Measurements from ENCODE around the gene FAM9B.
"Not testable (repeated sequence)": the region's sequence is repeated elsewhere in the genome, so short reads cannot be mapped to it uniquely, and the experiment has no call there.

Gene FAM9B

DNA sequence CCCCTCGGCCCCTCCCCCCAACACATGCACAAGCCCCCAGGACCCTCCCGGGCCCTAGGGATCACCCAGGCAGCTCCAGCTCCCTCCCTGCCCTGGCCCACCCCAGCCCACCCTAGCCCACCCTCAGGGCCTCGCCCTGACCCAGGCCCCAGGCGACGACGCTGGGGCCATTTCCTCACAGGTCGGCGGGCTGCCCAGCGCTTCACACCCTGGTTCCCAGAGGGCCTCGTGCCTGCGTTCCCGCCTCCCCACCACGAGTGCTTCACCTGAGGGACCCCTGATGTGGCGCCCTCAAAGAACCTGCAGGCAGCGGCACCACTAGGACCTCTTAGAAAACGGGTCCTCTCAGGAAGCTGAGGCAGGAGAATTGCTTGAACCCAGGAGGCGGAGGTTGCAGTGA lies 341 bp downstream of the FAM9B start:
- H3K27me3 ChIP-seq (replicated peaks in 2 of 5; ENCODE audit: control insufficient read depth in 4 of 5, insufficient read depth in 5 of 5, low read length in 4 of 5), result no peaks in the 10 kb centered on the region
- no peaks in the 10 kb centered on the region for H3K9me3 ChIP-seq (ENCODE audit: control extremely low read depth in 1 of 5, control insufficient read depth in 4 of 5, insufficient read depth in 2 of 5, low read depth in 1 of 5, low read length in 4 of 5)
- no peaks in the 10 kb centered on the region for H3K4me1 ChIP-seq (ENCODE audit: control extremely low read depth in 1 of 4, control insufficient read depth in 4 of 4, insufficient read depth in 4 of 4, low read length in 3 of 4)
- H3K36me3 ChIP-seq (ENCODE audit: control insufficient read depth in 4 of 4, insufficient read depth in 4 of 4, low read length in 3 of 4), result no peaks in the 10 kb centered on the region
- WGBS (ENCODE audit: insufficient coverage), result 88% methylated on average over 14 of the region's 17 CpGs
- DNase-seq, result no peak
- POLR2A ChIA-PET, result no interaction called here
- H3K4me3 ChIP-seq (ENCODE audit: control insufficient read depth in 1 of 7, extremely low read depth in 1 of 7, insufficient read depth in 4 of 7, low read depth in 2 of 7, low read length in 6 of 7), result no peak overlapping the region
- CTCF ChIA-PET, result no interaction called here
- H3K27ac ChIP-seq (ENCODE audit: insufficient read depth in 1 of 2, low read depth in 1 of 2, low read length in 2 of 2, poor library complexity in 1 of 2, severe bottlenecking in 2 of 2), result no peak overlapping the region

GRCh38 chrX:9033179-9033578 lies 748 bp downstream of the FAM9B start:
- CTCF ChIA-PET, result no interaction called here
- WGBS (ENCODE audit: insufficient coverage), result 89% methylated on average over 10 of the region's 17 CpGs
- no peaks in the 10 kb centered on the region for H3K9me3 ChIP-seq (ENCODE audit: control extremely low read depth in 1 of 5, control insufficient read depth in 4 of 5, insufficient read depth in 2 of 5, low read depth in 1 of 5, low read length in 4 of 5)
- no peaks in the 10 kb centered on the region for H3K4me1 ChIP-seq (ENCODE audit: control extremely low read depth in 1 of 4, control insufficient read depth in 4 of 4, insufficient read depth in 4 of 4, low read length in 3 of 4)
- no peak for DNase-seq
- POLR2A ChIA-PET, result no interaction called here
- H3K36me3 ChIP-seq (ENCODE audit: control insufficient read depth in 4 of 4, insufficient read depth in 4 of 4, low read length in 3 of 4), result no peaks in the 10 kb centered on the region
- no peak overlapping the region for H3K27ac ChIP-seq (ENCODE audit: insufficient read depth in 1 of 2, low read depth in 1 of 2, low read length in 2 of 2, poor library complexity in 1 of 2, severe bottlenecking in 2 of 2)
- no peak overlapping the region for H3K4me3 ChIP-seq (ENCODE audit: control insufficient read depth in 1 of 7, extremely low read depth in 1 of 7, insufficient read depth in 4 of 7, low read depth in 2 of 7, low read length in 6 of 7)
- H3K27me3 ChIP-seq (replicated peaks in 2 of 5; ENCODE audit: control insufficient read depth in 4 of 5, insufficient read depth in 5 of 5, low read length in 4 of 5), result no peaks in the 10 kb centered on the region

DNA sequence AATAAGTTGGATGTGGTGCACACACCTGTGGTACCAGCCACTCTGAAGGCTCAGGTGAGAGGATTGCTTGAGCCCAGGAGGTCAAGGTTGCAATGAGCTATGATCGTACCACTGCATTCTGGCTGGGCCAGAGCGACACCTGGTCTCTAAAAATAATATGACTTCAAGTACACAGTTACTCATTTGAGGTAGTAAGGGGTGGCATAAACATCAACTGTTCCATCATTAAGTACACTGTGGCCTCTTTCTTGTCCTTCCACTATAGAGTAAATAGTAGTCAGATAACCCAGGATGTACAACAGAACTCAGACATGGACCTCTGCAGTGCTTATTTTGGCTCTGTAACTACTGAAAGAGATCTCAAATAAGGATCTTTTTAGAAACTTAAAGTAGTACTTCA lies 10.6 kb downstream of the FAM9B start:
- WGBS (ENCODE audit: insufficient coverage), result 100% methylated on average over 1 of the region's 2 CpGs
- Histone ChIP-seq H3K27ac (ENCODE audit: insufficient read depth in 1 of 2, low read depth in 1 of 2, low read length in 2 of 2, poor library complexity in 1 of 2, severe bottlenecking in 2 of 2) (no peak overlapping the region), H3K4me3 (ENCODE audit: control insufficient read depth in 1 of 7, extremely low read depth in 1 of 7, insufficient read depth in 4 of 7, low read depth in 2 of 7, low read length in 6 of 7) (no peak overlapping the region), H3K4me1 (ENCODE audit: control extremely low read depth in 1 of 4, control insufficient read depth in 4 of 4, insufficient read depth in 4 of 4, low read length in 3 of 4) (no peaks in the 10 kb centered on the region), H3K27me3 (replicated peaks in 2 of 5; ENCODE audit: control insufficient read depth in 4 of 5, insufficient read depth in 5 of 5, low read length in 4 of 5) (no peaks in the 10 kb centered on the region), H3K9me3 (ENCODE audit: control extremely low read depth in 1 of 5, control insufficient read depth in 4 of 5, insufficient read depth in 2 of 5, low read depth in 1 of 5, low read length in 4 of 5) (no peaks in the 10 kb centered on the region), H3K36me3 (ENCODE audit: control insufficient read depth in 4 of 4, insufficient read depth in 4 of 4, low read length in 3 of 4) (no peaks in the 10 kb centered on the region)
- ChIA-PET POLR2A (no interaction called here), CTCF (no interaction called here)
- peak in 1 of 3 donors; percentile 1 for DNase-seq

GRCh38 chrX:9019151-9019550 lies 14.8 kb downstream of the FAM9B start:
- H3K27ac ChIP-seq (ENCODE audit: insufficient read depth in 1 of 2, low read depth in 1 of 2, low read length in 2 of 2, poor library complexity in 1 of 2, severe bottlenecking in 2 of 2), result no peak overlapping the region
- no peaks in the 10 kb centered on the region for H3K4me1 ChIP-seq (ENCODE audit: control extremely low read depth in 1 of 4, control insufficient read depth in 4 of 4, insufficient read depth in 4 of 4, low read length in 3 of 4)
- H3K27me3 ChIP-seq (replicated peaks in 2 of 5; ENCODE audit: control insufficient read depth in 4 of 5, insufficient read depth in 5 of 5, low read length in 4 of 5), result no peaks in the 10 kb centered on the region
- no peak overlapping the region for H3K4me3 ChIP-seq (ENCODE audit: control insufficient read depth in 1 of 7, extremely low read depth in 1 of 7, insufficient read depth in 4 of 7, low read depth in 2 of 7, low read length in 6 of 7)
- DNase-seq, result no peak
- ChIA-PET POLR2A (no interaction called here), CTCF (no interaction called here)
- H3K36me3 ChIP-seq (ENCODE audit: control insufficient read depth in 4 of 4, insufficient read depth in 4 of 4, low read length in 3 of 4), result no peaks in the 10 kb centered on the region
- no peaks in the 10 kb centered on the region for H3K9me3 ChIP-seq (ENCODE audit: control extremely low read depth in 1 of 5, control insufficient read depth in 4 of 5, insufficient read depth in 2 of 5, low read depth in 1 of 5, low read length in 4 of 5)
- WGBS (ENCODE audit: insufficient coverage), result no CpG with 5 or more reads among the region's 2 CpGs

GRCh38 chrX:9018332-9018731 lies 15.6 kb downstream of the FAM9B start:
- 92% methylated on average over 5 of the region's 5 CpGs for WGBS (ENCODE audit: insufficient coverage)
- H3K27me3 ChIP-seq (replicated peaks in 2 of 5; ENCODE audit: control insufficient read depth in 4 of 5, insufficient read depth in 5 of 5, low read length in 4 of 5); H3K36me3 ChIP-seq (ENCODE audit: control insufficient read depth in 4 of 4, insufficient read depth in 4 of 4, low read length in 3 of 4); CTCF ChIA-PET; POLR2A ChIA-PET; H3K9me3 ChIP-seq (ENCODE audit: control extremely low read depth in 1 of 5, control insufficient read depth in 4 of 5, insufficient read depth in 2 of 5, low read depth in 1 of 5, low read length in 4 of 5); DNase-seq; H3K27ac ChIP-seq (ENCODE audit: insufficient read depth in 1 of 2, low read depth in 1 of 2, low read length in 2 of 2, poor library complexity in 1 of 2, severe bottlenecking in 2 of 2); H3K4me1 ChIP-seq (ENCODE audit: control extremely low read depth in 1 of 4, control insufficient read depth in 4 of 4, insufficient read depth in 4 of 4, low read length in 3 of 4); H3K4me3 ChIP-seq (ENCODE audit: control insufficient read depth in 1 of 7, extremely low read depth in 1 of 7, insufficient read depth in 4 of 7, low read depth in 2 of 7, low read length in 6 of 7): not testable (repeated sequence)

GRCh38 chrX:9003041-9003440 lies 30.9 kb downstream of the FAM9B start:
- WGBS (ENCODE audit: insufficient coverage), result 80% methylated on average over 3 of the region's 3 CpGs
- H3K36me3 ChIP-seq (ENCODE audit: control insufficient read depth in 4 of 4, insufficient read depth in 4 of 4, low read length in 3 of 4), result no peaks in the 10 kb centered on the region
- H3K4me1 ChIP-seq (ENCODE audit: control extremely low read depth in 1 of 4, control insufficient read depth in 4 of 4, insufficient read depth in 4 of 4, low read length in 3 of 4), result no peaks in the 10 kb centered on the region
- DNase-seq, result no peak
- no peak overlapping the region for H3K4me3 ChIP-seq (ENCODE audit: control insufficient read depth in 1 of 7, extremely low read depth in 1 of 7, insufficient read depth in 4 of 7, low read depth in 2 of 7, low read length in 6 of 7)
- H3K9me3 ChIP-seq (ENCODE audit: control extremely low read depth in 1 of 5, control insufficient read depth in 4 of 5, insufficient read depth in 2 of 5, low read depth in 1 of 5, low read length in 4 of 5), result peaks cover 0 to 4% (median 0%) of the 10 kb centered on the region in 5 experiments
- no peaks in the 10 kb centered on the region for H3K27me3 ChIP-seq (replicated peaks in 2 of 5; ENCODE audit: control insufficient read depth in 4 of 5, insufficient read depth in 5 of 5, low read length in 4 of 5)
- CTCF ChIA-PET, result no interaction called here
- POLR2A ChIA-PET, result no interaction called here
- no peak overlapping the region for H3K27ac ChIP-seq (ENCODE audit: insufficient read depth in 1 of 2, low read depth in 1 of 2, low read length in 2 of 2, poor library complexity in 1 of 2, severe bottlenecking in 2 of 2)

DNA sequence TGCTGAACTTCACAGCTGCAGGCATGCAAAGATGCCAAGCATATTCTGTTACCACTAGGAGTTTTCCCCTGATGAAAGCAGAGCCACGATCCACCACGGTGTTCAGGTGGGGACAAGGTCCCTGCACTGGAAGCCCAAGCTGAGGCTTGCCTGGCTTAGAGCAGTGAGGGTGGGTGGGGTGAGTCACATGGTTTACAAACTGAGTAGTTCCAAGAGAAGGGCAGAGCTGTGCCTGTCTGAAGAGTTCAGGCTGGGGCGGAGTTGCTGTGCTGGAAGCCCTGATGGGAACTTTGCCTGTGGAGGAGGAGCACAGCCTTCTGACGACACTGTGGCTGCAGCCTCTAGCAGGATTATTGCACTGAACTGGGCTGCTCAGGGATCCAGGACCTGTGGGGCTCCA lies 45.5 kb downstream of the FAM9B start:
- no peaks in the 10 kb centered on the region for H3K4me1 ChIP-seq (ENCODE audit: control extremely low read depth in 1 of 4, control insufficient read depth in 4 of 4, insufficient read depth in 4 of 4, low read length in 3 of 4)
- no peak overlapping the region for H3K27ac ChIP-seq (ENCODE audit: insufficient read depth in 1 of 2, low read depth in 1 of 2, low read length in 2 of 2, poor library complexity in 1 of 2, severe bottlenecking in 2 of 2)
- WGBS (ENCODE audit: insufficient coverage), result 76% methylated on average over 4 of the region's 4 CpGs
- ChIA-PET CTCF (no interaction called here), POLR2A (no interaction called here)
- H3K27me3 ChIP-seq (replicated peaks in 2 of 5; ENCODE audit: control insufficient read depth in 4 of 5, insufficient read depth in 5 of 5, low read length in 4 of 5), result no peaks in the 10 kb centered on the region
- no peak for DNase-seq
- no peak overlapping the region for H3K4me3 ChIP-seq (ENCODE audit: control insufficient read depth in 1 of 7, extremely low read depth in 1 of 7, insufficient read depth in 4 of 7, low read depth in 2 of 7, low read length in 6 of 7)
- no peaks in the 10 kb centered on the region for H3K36me3 ChIP-seq (ENCODE audit: control insufficient read depth in 4 of 4, insufficient read depth in 4 of 4, low read length in 3 of 4)
- no peaks in the 10 kb centered on the region for H3K9me3 ChIP-seq (ENCODE audit: control extremely low read depth in 1 of 5, control insufficient read depth in 4 of 5, insufficient read depth in 2 of 5, low read depth in 1 of 5, low read length in 4 of 5)

All from common myeloid progenitor, CD34-positive (primary cell).